GM12873 (cell line): ENCODE results near the gene TMEM266.

Experiments
- TF ChIP-seq, protein P1 (sequence below): IDR thresholded peaks from 2 replicates; pipeline ENCODE4 v1.5.1; 2012; ENCODE audit warnings: low read depth, mild to moderate bottlenecking, moderate library complexity, low read length, control low read depth; ENCODE audit not compliant: insufficient read depth; ENCODE audit errors: missing control alignments

Gene TMEM266

DNA sequence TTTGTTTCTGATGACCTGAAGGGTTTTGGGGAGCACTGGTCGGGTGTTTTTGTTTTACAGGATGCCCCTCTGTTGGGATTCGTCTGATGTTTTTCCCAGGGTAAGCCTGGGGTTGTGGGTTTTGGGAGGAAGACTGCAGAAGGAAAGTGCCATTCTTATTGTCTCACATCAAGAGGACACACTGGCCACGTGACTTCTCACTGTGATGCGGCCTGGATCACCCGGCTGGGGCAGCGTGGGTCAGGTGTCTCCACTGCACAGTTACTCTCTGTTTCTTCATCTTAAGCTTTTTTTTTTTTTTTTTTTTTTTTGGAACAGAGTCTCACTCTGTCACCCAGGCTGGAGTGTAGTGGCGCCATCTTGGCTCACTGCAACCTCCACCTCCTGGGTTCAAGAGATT lies 120.5 kb downstream of the TMEM266 start:
- TF ChIP-seq, protein P1, sequence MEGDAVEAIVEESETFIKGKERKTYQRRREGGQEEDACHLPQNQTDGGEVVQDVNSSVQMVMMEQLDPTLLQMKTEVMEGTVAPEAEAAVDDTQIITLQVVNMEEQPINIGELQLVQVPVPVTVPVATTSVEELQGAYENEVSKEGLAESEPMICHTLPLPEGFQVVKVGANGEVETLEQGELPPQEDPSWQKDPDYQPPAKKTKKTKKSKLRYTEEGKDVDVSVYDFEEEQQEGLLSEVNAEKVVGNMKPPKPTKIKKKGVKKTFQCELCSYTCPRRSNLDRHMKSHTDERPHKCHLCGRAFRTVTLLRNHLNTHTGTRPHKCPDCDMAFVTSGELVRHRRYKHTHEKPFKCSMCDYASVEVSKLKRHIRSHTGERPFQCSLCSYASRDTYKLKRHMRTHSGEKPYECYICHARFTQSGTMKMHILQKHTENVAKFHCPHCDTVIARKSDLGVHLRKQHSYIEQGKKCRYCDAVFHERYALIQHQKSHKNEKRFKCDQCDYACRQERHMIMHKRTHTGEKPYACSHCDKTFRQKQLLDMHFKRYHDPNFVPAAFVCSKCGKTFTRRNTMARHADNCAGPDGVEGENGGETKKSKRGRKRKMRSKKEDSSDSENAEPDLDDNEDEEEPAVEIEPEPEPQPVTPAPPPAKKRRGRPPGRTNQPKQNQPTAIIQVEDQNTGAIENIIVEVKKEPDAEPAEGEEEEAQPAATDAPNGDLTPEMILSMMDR = no peak

DNA sequence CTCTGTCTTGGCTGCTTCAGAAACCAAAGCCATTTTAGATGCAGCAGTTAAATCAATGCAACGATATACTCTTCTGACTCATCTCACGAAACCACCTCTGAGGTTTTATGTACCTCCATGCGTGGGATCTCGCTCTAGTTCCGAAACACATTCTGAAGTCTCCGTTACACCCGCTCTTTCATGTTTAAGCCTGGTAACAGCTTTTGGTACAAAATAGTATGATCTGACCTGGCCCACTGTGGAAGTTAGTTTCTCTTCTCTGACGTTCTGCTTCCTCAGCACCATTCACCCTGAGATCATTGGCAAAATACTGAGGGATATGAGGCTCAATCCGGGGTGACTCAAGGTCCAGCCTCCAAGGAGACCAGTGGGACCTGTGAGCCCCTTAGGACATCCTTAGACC lies 121.9 kb downstream of the TMEM266 start:
- TF ChIP-seq, protein P1 = no peak

DNA sequence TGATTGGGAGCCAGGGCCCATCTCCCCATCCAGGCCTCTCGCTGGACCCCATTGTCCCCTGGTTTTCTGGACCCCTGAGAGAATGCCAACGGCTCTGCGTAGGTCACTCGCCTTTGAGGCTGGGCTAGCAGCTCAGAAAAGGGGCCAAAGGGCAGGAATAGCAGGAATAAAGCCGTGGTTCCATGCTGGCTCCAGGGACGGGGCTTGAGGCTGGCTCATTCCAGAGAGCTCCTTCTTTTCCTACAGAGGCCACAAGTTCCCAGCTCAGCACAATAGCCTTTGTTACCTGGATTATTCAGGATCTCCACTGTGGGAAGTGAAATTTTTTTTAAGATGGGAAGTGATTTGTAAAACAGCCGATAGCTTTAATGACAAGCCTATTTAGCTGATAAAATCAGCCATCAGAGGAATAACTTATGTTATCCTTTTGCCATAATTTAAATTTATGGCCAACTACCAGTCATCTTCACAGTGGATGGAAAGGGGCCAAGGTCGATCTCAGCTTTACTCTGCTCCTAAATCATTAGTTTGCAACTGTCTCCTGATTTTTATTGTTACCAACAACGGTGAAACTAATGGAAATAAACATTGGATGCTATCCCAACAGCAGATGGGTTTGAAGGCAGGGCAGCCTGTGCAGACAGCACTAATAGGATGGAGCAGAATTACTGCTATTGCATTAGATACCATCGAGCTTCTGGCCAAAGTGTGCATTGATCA lies 124.3 kb downstream of the TMEM266 start:
- TF ChIP-seq, protein P1 = no peak

DNA sequence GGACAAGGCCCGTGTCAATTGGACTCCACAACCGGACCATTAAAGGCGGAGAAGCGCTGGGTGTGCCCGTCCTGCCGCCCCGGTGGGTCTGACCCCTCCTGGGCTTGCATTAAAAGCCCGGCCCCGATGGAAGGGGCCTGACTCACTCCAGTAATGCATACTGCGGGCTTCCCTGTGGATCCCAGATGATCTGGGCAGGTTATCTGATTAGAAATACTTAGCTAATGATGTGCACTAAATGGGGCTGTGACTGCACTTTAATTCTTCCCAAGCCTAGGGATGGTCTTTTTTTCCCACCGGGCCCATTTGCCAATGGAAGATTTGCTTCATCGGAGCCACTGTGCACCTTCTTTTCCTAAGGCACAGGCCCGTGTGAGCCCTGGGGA lies 124.9 kb downstream of the TMEM266 start:
- TF ChIP-seq, protein P1 = no peak

DNA sequence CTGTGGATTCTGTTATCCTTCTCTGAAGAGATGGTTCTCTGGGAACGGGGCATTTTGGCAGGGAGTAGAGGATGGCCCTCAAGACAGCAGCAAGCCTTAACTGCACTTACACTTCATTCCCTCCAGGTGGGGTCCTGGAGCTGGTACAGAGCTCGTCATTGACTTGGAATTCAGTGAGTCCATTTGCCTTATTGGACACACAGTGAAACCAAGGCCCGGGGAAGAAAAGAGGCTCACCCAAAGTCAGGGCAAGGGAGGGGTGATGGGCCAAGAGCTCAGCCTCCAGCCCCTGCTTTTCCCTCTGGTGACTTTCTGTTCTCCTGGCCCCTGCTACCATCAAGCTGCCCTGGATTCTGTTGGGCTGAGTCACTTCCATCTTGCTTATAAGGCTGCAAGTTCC lies 125.9 kb downstream of the TMEM266 start:
- TF ChIP-seq, protein P1 = peak; percentile 79

DNA sequence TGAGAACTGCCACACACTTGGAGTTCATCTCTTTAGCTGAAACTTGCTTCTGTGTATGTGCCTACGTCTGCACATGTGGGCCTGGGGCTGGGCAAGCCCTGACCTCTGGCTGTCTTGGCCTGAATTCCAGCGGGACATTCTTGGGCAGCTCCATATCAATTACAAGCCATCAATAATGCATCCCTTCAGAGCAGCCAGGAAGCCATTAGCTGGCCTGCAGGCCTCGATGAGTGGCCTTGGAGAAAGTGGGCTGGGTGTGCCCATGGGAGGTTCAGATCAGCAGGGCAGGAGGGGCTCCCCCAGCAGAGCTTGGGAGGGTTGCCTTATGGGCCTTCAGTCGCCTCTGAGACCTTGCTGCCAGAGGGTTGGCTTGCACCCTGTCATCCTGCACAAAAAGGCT lies 127.4 kb downstream of the TMEM266 start:
- TF ChIP-seq, protein P1 = no peak

DNA sequence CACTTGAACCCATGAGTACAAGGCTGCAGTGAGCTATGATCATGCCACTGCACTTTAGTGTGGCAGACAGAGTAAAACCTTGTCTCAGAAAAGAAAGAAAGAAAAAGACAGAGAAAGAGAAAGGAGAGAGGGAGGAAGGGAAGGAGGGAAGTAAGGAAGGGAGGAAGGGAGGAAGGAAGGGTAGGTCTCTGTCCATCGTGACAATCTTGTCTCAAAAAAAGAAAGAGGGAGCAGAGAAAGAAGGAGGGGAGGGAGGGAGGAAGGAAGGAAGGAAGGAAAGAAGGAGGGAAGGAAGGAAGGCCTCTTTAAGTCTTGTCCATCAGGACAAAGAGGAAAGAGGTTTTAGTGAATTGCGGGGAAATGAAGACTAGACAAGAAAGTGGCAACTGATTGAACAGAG lies 129.3 kb downstream of the TMEM266 start:
- TF ChIP-seq, protein P1 = no peak
